ENCODE data around the gene NLGN1.

The NLGN1 gene

GRCh38 chr3:173773800-173774199, 376.3 kb downstream of the NLGN1 start:
- Histone ChIP-seq H3K79me1 (ENCODE audit: low read length) (no peaks in the 10 kb centered on the region), H3K36me3 (ENCODE audit: control insufficient read depth in 1 of 2, insufficient read depth in 2 of 2, low read length in 2 of 2) (no peaks in the 10 kb centered on the region), H3K27ac (ENCODE audit: low read depth, low read length) (no peak overlapping the region), H3K9me3 (ENCODE audit: insufficient read depth, low read depth, low read length) (no peaks in the 10 kb centered on the region), H3K4ac (ENCODE audit: low read depth, low read length) (no peak overlapping the region), H4K91ac (ENCODE audit: low read depth, low read length) (no peak overlapping the region), H3K4me3 (ENCODE audit: low read depth, low read length) (no peak overlapping the region), H3K18ac (ENCODE audit: low read length) (no peak overlapping the region), H3K79me2 (ENCODE audit: control insufficient read depth, insufficient read depth, low read length, poor library complexity) (no peaks in the 10 kb centered on the region), H3K27me3 (ENCODE audit: insufficient read depth, low read length) (no peaks in the 10 kb centered on the region), H2AK5ac (ENCODE audit: low read length) (no peak overlapping the region), H2BK12ac (ENCODE audit: low read length) (no peak overlapping the region), H4K8ac (ENCODE audit: low read depth, low read length) (no peak overlapping the region), H2BK5ac (ENCODE audit: low read depth, low read length, poor library complexity) (no peak overlapping the region), H3K4me2 (ENCODE audit: low read length) (no peak overlapping the region), H2BK120ac (ENCODE audit: insufficient read depth, low read length, poor library complexity) (no peak overlapping the region), H3K9ac (ENCODE audit: low read length) (no peak overlapping the region), H3K23ac (ENCODE audit: low read length) (no peak overlapping the region), H2AFZ (ENCODE audit: insufficient read depth, low read length, poor library complexity) (no peak overlapping the region), H3K14ac (ENCODE audit: low read length) (no peak overlapping the region), H3K4me1 (ENCODE audit: control insufficient read depth in 1 of 2, insufficient read depth in 2 of 2, low read length in 2 of 2) (no peaks in the 10 kb centered on the region), H4K12ac (ENCODE audit: low read depth, low read length) (no peak overlapping the region)
- no CpG with 5 or more reads among the region's 3 CpGs for WGBS (ENCODE audit: extremely low coverage, insufficient coverage, insufficient read length)
- DNase-seq, result no peak

- no peaks in the 10 kb centered on the region for H3K9me3 ChIP-seq (ENCODE audit: insufficient read depth, low read depth, low read length)
- H3K27me3 ChIP-seq (ENCODE audit: insufficient read depth, low read length), result no peaks in the 10 kb centered on the region
- no peak overlapping the region for H4K8ac ChIP-seq (ENCODE audit: low read depth, low read length)
- no peak overlapping the region for H4K12ac ChIP-seq (ENCODE audit: low read depth, low read length)
- H3K79me1 ChIP-seq (ENCODE audit: low read length), result no peaks in the 10 kb centered on the region
- no peak for DNase-seq
- H3K36me3 ChIP-seq (ENCODE audit: control insufficient read depth in 1 of 2, insufficient read depth in 2 of 2, low read length in 2 of 2), result no peaks in the 10 kb centered on the region
- no peak overlapping the region for H3K4me3 ChIP-seq (ENCODE audit: low read depth, low read length)
- H3K4me1 ChIP-seq (ENCODE audit: control insufficient read depth in 1 of 2, insufficient read depth in 2 of 2, low read length in 2 of 2), result no peaks in the 10 kb centered on the region
- no peak overlapping the region for H3K14ac ChIP-seq (ENCODE audit: low read length)
- no peak overlapping the region for H2BK120ac ChIP-seq (ENCODE audit: insufficient read depth, low read length, poor library complexity)
- H3K79me2 ChIP-seq (ENCODE audit: control insufficient read depth, insufficient read depth, low read length, poor library complexity), result no peaks in the 10 kb centered on the region
- no peak overlapping the region for H2BK12ac ChIP-seq (ENCODE audit: low read length)
- H2BK5ac ChIP-seq (ENCODE audit: low read depth, low read length, poor library complexity), result no peak overlapping the region
- no peak overlapping the region for H3K4me2 ChIP-seq (ENCODE audit: low read length)
- no peak overlapping the region for H4K91ac ChIP-seq (ENCODE audit: low read depth, low read length)
- no peak overlapping the region for H2AK5ac ChIP-seq (ENCODE audit: low read length)
- no peak overlapping the region for H3K18ac ChIP-seq (ENCODE audit: low read length)
- H3K9ac ChIP-seq (ENCODE audit: low read length), result no peak overlapping the region
- no peak overlapping the region for H3K27ac ChIP-seq (ENCODE audit: low read depth, low read length)
- no peak overlapping the region for H3K23ac ChIP-seq (ENCODE audit: low read length)
- H2AFZ ChIP-seq (ENCODE audit: insufficient read depth, low read length, poor library complexity), result no peak overlapping the region
- H3K4ac ChIP-seq (ENCODE audit: low read depth, low read length), result no peak overlapping the region
Observed at GRCh38 chr3:173774294-173774693, 376.8 kb downstream of the NLGN1 start.

- Histone ChIP-seq H3K36me3 (ENCODE audit: control insufficient read depth in 1 of 2, insufficient read depth in 2 of 2, low read length in 2 of 2) (no peaks in the 10 kb centered on the region), H2BK5ac (ENCODE audit: low read depth, low read length, poor library complexity) (no peak overlapping the region), H3K23ac (ENCODE audit: low read length) (no peak overlapping the region), H3K4me3 (ENCODE audit: low read depth, low read length) (no peak overlapping the region), H3K18ac (ENCODE audit: low read length) (no peak overlapping the region), H3K14ac (ENCODE audit: low read length) (no peak overlapping the region), H3K4ac (ENCODE audit: low read depth, low read length) (no peak overlapping the region), H4K8ac (ENCODE audit: low read depth, low read length) (no peak overlapping the region), H2AFZ (ENCODE audit: insufficient read depth, low read length, poor library complexity) (no peak overlapping the region), H3K27ac (ENCODE audit: low read depth, low read length) (no peak overlapping the region), H3K79me1 (ENCODE audit: low read length) (no peaks in the 10 kb centered on the region), H3K27me3 (ENCODE audit: insufficient read depth, low read length) (no peaks in the 10 kb centered on the region), H2BK12ac (ENCODE audit: low read length) (no peak overlapping the region), H3K4me2 (ENCODE audit: low read length) (no peak overlapping the region), H2AK5ac (ENCODE audit: low read length) (no peak overlapping the region), H3K9me3 (ENCODE audit: insufficient read depth, low read depth, low read length) (no peaks in the 10 kb centered on the region), H2BK120ac (ENCODE audit: insufficient read depth, low read length, poor library complexity) (no peak overlapping the region), H4K12ac (ENCODE audit: low read depth, low read length) (no peak overlapping the region), H4K91ac (ENCODE audit: low read depth, low read length) (no peak overlapping the region), H3K79me2 (ENCODE audit: control insufficient read depth, insufficient read depth, low read length, poor library complexity) (no peaks in the 10 kb centered on the region), H3K4me1 (ENCODE audit: control insufficient read depth in 1 of 2, insufficient read depth in 2 of 2, low read length in 2 of 2) (no peaks in the 10 kb centered on the region), H3K9ac (ENCODE audit: low read length) (no peak overlapping the region)
- 100% methylated on average over 2 of the region's 2 CpGs for WGBS (ENCODE audit: extremely low coverage, insufficient coverage, insufficient read length)
- no peak for DNase-seq
Observed at GRCh38 chr3:173778251-173778650, 380.7 kb downstream of the NLGN1 start.

- no peaks in the 10 kb centered on the region for H3K79me2 ChIP-seq (ENCODE audit: control insufficient read depth, insufficient read depth, low read length, poor library complexity)
- no peak overlapping the region for H3K23ac ChIP-seq (ENCODE audit: low read length)
- no peak overlapping the region for H4K12ac ChIP-seq (ENCODE audit: low read depth, low read length)
- H3K14ac ChIP-seq (ENCODE audit: low read length), result no peak overlapping the region
- H2BK12ac ChIP-seq (ENCODE audit: low read length), result no peak overlapping the region
- H2BK120ac ChIP-seq (ENCODE audit: insufficient read depth, low read length, poor library complexity), result no peak overlapping the region
- H3K27ac ChIP-seq (ENCODE audit: low read depth, low read length), result no peak overlapping the region
- H3K4ac ChIP-seq (ENCODE audit: low read depth, low read length), result no peak overlapping the region
- no peak overlapping the region for H3K4me3 ChIP-seq (ENCODE audit: low read depth, low read length)
- no CpG with 5 or more reads among the region's 3 CpGs for WGBS (ENCODE audit: extremely low coverage, insufficient coverage, insufficient read length)
- no peaks in the 10 kb centered on the region for H3K9me3 ChIP-seq (ENCODE audit: insufficient read depth, low read depth, low read length)
- H3K27me3 ChIP-seq (ENCODE audit: insufficient read depth, low read length), result no peaks in the 10 kb centered on the region
- H2AK5ac ChIP-seq (ENCODE audit: low read length), result no peak overlapping the region
- no peak overlapping the region for H4K91ac ChIP-seq (ENCODE audit: low read depth, low read length)
- H3K36me3 ChIP-seq (ENCODE audit: control insufficient read depth in 1 of 2, insufficient read depth in 2 of 2, low read length in 2 of 2), result no peaks in the 10 kb centered on the region
- no peak overlapping the region for H2BK5ac ChIP-seq (ENCODE audit: low read depth, low read length, poor library complexity)
- H4K8ac ChIP-seq (ENCODE audit: low read depth, low read length), result no peak overlapping the region
- no peak overlapping the region for H2AFZ ChIP-seq (ENCODE audit: insufficient read depth, low read length, poor library complexity)
- no peaks in the 10 kb centered on the region for H3K4me1 ChIP-seq (ENCODE audit: control insufficient read depth in 1 of 2, insufficient read depth in 2 of 2, low read length in 2 of 2)
- no peak for DNase-seq
- H3K4me2 ChIP-seq (ENCODE audit: low read length), result no peak overlapping the region
- H3K79me1 ChIP-seq (ENCODE audit: low read length), result no peaks in the 10 kb centered on the region
- no peak overlapping the region for H3K18ac ChIP-seq (ENCODE audit: low read length)
- no peak overlapping the region for H3K9ac ChIP-seq (ENCODE audit: low read length)
Observed at GRCh38 chr3:173780067-173780466, 382.5 kb downstream of the NLGN1 start.
